HuH-7.5 (cell line): ENCODE data around the gene POLR2B.
A peak's percentile ranks its signal among the peaks of the same experiment; 100 is the strongest.
"Not testable (repeated sequence)": the region's sequence is repeated elsewhere in the genome, so short reads cannot be mapped to it uniquely, and the experiment has no call there.

Experiments
- DNase-seq: peaks from one replicate; pipeline ENCODE4 v3.0.0; 2011; ENCODE audit warnings: low spot score

The POLR2B gene

GRCh38 chr4:56978750-56979303, at the start of gene POLR2B:
Gene POLR2B (plus strand): TSS chr4:56978896. CDS start chr4:56978986, 90 bp downstream.
- DNase-seq = peak; percentile 77

DNA sequence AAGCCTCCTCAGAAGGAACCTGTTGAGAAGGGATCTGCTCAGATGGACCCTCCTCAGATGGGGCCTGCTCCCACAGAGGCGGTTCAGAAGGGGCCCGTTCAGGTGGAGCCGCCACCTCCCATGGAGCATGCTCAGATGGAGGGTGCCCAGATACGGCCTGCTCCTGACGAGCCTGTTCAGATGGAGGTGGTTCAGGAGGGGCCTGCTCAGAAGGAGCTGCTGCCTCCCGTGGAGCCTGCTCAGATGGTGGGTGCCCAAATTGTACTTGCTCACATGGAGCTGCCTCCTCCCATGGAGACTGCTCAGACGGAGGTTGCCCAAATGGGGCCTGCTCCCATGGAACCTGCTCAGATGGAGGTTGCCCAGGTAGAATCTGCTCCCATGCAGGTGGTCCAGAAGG, 48.1 kb upstream of the POLR2B start:
- no peak for DNase-seq

- DNase-seq = no peak
Observed at GRCh38 chr4:56931924-56932323, 46.8 kb upstream of the POLR2B start.

- DNase-seq = no peak
Observed at GRCh38 chr4:56937262-56937661, 41.4 kb upstream of the POLR2B start.

GRCh38 chr4:56939826-56940225, 38.9 kb upstream of the POLR2B start:
- DNase-seq = not testable (repeated sequence)

DNA sequence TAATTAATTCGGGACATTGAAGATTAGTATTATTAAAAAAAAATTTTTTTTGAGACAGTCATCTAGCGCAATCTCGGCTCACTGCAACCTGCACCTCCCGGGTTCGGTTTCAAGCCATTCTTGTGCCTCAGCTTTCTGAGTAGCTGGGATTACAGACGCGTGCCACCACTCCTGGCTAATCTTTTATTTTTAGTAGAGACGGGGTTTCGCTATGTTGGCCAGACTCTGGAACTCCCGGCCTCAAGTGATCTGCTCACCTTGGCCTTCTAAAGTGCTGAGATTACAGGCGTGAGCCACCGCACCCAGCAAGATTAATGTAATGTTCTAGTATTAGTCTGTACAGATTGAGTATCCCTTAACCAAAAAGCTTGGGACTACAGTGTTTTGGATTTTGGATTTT, 38.3 kb upstream of the POLR2B start:
- no peak for DNase-seq

DNA sequence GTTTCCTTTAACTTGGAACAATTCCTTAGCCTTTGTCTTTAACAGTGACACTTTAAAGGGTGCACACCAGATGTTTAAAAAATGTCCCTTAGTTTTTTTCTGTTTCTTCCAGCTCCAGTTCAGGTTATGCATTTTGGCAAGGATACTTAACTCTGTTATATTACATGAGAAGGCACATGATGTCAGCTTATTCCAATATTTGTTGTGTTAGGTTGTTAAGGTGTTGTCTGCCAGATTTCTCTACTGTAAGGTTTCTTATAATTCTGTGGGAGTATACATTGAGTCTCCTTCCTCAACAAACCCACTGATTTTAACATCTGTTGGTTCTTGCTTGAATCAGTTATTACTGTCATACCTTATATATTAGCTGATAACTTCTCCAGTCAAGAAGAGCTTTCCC, 37.7 kb upstream of the POLR2B start:
- no peak for DNase-seq

GRCh38 chr4:56941403-56941802, 37.3 kb upstream of the POLR2B start:
- no peak for DNase-seq

- DNase-seq = no peak
Observed at GRCh38 chr4:56953680-56954520, 24.8 kb upstream of the POLR2B start.

DNA sequence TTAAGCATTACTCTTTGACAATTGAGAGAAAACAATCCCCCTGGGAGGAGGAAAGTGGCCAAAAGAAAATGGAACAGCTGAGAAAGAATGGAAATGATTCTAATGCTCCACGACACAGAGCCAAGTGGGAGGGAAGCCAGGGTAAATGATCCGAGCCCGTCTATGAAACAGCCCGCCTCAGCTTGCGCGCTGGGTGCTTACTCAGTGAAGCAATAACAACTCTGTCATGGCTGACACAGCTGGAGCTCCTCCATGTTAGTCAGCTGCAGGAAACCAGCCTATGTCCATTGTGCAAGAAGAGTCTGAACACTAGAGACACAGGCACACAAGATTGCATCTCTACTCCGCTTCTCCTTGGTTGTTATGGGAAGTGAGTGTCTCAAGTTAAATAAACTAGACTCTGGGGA, 20.6 kb upstream of the POLR2B start:
- DNase-seq = no peak

- DNase-seq = no peak
Observed at GRCh38 chr4:56959100-56959499, 19.6 kb upstream of the POLR2B start.

GRCh38 chr4:56961107-56961500, 17.6 kb upstream of the POLR2B start:
- DNase-seq = no peak

GRCh38 chr4:56971383-56971782, 7.3 kb upstream of the POLR2B start:
- no peak for DNase-seq

- no peak for DNase-seq
Observed at GRCh38 chr4:56972389-56972788, 6.3 kb upstream of the POLR2B start.

GRCh38 chr4:56972809-56973208, 5.9 kb upstream of the POLR2B start:
- DNase-seq = no peak

- no peak for DNase-seq
Observed at GRCh38 chr4:56973336-56973735, 5.4 kb upstream of the POLR2B start.

GRCh38 chr4:56976283-56976836, 2.3 kb upstream of the POLR2B start:
- DNase-seq = no peak

DNA sequence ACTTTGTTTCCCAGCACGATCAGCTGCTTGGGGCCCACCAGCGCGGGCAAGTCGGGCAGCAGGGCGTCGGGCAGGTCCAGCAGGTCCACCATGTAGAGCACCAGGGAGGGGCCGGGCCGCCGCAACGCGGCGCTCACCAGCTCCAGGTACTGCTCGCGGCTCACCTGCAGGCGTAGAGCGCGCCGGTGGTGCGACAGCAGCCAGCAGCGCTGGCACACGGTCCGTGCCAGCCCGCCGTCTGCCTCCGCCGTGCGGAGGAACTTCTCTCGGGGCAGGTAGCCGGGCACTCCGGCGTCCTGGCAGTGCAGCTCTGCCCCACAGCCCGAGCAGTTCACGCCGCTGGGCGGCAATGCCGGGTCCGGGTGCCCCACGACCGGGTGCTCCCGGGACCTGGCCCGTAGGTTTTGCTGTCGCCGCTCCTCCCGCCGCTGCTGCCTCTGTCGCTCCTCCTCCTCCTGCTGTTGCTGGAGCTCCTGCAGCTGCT, 1.8 kb upstream of the POLR2B start:
- no peak for DNase-seq

GRCh38 chr4:56977321-56978012, 1.2 kb upstream of the POLR2B start, which contains the start of gene NOA1:
Gene NOA1 (minus strand): TSS chr4:56977606. CDS start chr4:56977585, 21 bp downstream.
- DNase-seq = peak; percentile 71

- no peak for DNase-seq
Observed at GRCh38 chr4:56979421-56980072, 851 bp downstream of the POLR2B start.

DNA sequence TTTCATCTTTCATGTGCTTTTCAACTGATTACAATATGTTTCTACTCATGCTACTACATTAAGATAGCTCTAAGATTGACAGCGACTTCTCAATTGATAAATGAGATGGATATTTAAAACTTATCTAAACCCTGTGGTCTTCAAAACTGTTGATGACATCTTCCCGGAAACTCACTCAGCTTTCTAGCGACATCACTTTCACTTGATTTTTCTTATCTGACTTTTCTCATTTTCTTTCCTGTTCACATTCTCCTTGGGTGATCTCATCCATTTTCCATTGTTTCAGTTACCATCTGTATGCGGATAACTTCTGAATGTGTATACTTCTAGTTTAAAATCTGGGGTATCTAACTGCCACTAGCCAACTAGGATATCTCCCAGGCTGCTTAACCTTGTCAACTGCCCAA, 3.1 kb downstream of the POLR2B start:
- no peak for DNase-seq

DNA sequence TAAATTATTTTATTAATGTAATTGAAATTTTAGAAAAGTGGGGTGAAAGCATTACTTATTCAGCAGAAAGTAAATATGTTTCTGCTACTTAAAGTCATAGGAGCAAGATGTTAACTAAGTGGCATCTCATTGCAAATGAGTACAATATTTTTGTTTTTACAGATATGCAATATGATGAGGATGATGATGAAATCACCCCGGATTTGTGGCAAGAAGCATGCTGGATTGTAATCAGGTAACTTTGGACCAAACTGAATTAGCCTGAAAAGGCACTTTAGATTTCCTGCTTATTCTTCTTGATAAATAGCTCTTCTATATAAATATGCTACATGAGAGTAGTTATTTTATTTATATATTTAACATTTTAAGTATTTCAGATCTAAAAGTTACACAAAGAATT, 7.5 kb downstream of the POLR2B start:
- DNase-seq = no peak
